ENCODE results near the gene GMDS. TPM values are rescaled to one million over a fixed set of nuclear protein-coding genes. Genes with fewer than 3 reads are reported as not detected.

The GMDS gene
- total and polyA plus RNA-seq, 2 donors (not counting 1 experiment from before 2014, with no cell fraction given): 12.7 to 34.5 TPM

DNA sequence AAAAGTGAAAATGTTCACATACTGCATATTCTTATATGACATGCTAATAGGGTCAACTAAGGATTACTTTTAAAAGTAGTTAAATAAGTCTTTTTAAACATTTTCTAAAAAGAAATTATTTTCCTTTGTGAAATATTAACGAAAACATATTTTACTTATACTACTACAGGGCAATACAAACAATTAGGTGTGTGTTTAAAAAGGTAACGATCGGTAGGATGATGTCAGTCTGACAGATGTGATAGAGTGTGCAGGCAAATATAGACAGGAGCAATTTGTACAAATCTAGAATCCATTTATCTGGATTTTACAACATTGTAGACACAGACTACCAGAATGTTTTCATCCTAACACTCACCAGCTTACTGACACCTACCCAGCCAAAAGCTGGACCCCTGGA, 378.2 kb downstream of the GMDS start:
- peaks cover 3% of the 10 kb centered on the region for H3K4me1 ChIP-seq (ENCODE audit: control insufficient read depth, extremely low read depth, insufficient read depth, low read length)
- no peak overlapping the region for H3K4me2 ChIP-seq (ENCODE audit: extremely low read depth, insufficient read depth, low read length)
- no peaks in the 10 kb centered on the region for H3K79me2 ChIP-seq (ENCODE audit: control insufficient read depth, insufficient read depth, low read length)
- TF ChIP-seq, protein P1, sequence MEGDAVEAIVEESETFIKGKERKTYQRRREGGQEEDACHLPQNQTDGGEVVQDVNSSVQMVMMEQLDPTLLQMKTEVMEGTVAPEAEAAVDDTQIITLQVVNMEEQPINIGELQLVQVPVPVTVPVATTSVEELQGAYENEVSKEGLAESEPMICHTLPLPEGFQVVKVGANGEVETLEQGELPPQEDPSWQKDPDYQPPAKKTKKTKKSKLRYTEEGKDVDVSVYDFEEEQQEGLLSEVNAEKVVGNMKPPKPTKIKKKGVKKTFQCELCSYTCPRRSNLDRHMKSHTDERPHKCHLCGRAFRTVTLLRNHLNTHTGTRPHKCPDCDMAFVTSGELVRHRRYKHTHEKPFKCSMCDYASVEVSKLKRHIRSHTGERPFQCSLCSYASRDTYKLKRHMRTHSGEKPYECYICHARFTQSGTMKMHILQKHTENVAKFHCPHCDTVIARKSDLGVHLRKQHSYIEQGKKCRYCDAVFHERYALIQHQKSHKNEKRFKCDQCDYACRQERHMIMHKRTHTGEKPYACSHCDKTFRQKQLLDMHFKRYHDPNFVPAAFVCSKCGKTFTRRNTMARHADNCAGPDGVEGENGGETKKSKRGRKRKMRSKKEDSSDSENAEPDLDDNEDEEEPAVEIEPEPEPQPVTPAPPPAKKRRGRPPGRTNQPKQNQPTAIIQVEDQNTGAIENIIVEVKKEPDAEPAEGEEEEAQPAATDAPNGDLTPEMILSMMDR (conservative IDR thresholded peaks at IDR 0.05 in 1 of 2, IDR thresholded peaks at IDR 0.05 in 1 of 2; ENCODE audit: low read depth in 1 of 2, low read length in 2 of 2): no peak
- no peak for TF ChIP-seq EZH2 (IDR thresholded peaks at IDR 0.05; ENCODE audit: low read length, missing control alignments)
- no peaks in the 10 kb centered on the region for H3K27me3 ChIP-seq (ENCODE audit: control insufficient read depth, insufficient read depth, low read length)
- no peak overlapping the region for H3K4me3 ChIP-seq (replicated peaks in 1 of 4; ENCODE audit: control extremely low read depth in 1 of 4, insufficient read depth in 1 of 4, low read depth in 3 of 4, low read length in 4 of 4)
- H3K9ac ChIP-seq (ENCODE audit: insufficient read depth, low read length): no peak overlapping the region
- DNase-seq (ENCODE audit: low read depth in 2 of 2): no peak
- H3K36me3 ChIP-seq (ENCODE audit: control insufficient read depth, insufficient read depth, low read length): no peaks in the 10 kb centered on the region
- H4K20me1 ChIP-seq (ENCODE audit: control insufficient read depth, extremely low read depth, insufficient read depth, low read length): no peaks in the 10 kb centered on the region
- H3K9me3 ChIP-seq (ENCODE audit: control insufficient read depth, insufficient read depth, low read depth, low read length): no peaks in the 10 kb centered on the region
- H3K27ac ChIP-seq (ENCODE audit: insufficient read depth, low read length): no peak overlapping the region
- no peak overlapping the region for H2AFZ ChIP-seq (ENCODE audit: low read length)

DNA sequence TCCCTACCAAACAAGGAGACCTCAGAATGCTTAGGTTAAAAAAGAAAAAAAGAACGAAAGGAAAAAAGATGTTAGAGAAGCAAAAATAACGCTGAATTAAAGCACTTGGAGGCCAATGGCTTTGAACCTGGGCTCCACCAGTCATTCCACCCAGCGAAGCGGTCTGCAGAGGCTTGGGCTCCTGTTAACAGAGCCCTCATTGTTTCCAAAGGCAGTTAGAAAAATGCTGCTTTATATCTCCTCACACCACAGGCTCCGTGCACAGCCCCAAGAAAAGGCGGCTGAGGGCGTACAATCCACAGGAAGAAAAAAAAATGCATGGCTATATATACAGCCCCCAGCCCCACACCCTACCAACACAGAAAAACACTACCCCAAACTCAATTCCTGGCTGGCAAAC, 379.8 kb downstream of the GMDS start:
- no peaks in the 10 kb centered on the region for H4K20me1 ChIP-seq (ENCODE audit: control insufficient read depth, extremely low read depth, insufficient read depth, low read length)
- no peak for DNase-seq (ENCODE audit: low read depth in 2 of 2)
- H3K4me3 ChIP-seq (replicated peaks in 1 of 4; ENCODE audit: control extremely low read depth in 1 of 4, insufficient read depth in 1 of 4, low read depth in 3 of 4, low read length in 4 of 4): no peak overlapping the region
- no peak overlapping the region for H3K9ac ChIP-seq (ENCODE audit: insufficient read depth, low read length)
- no peaks in the 10 kb centered on the region for H3K36me3 ChIP-seq (ENCODE audit: control insufficient read depth, insufficient read depth, low read length)
- no peaks in the 10 kb centered on the region for H3K79me2 ChIP-seq (ENCODE audit: control insufficient read depth, insufficient read depth, low read length)
- no peaks in the 10 kb centered on the region for H3K27me3 ChIP-seq (ENCODE audit: control insufficient read depth, insufficient read depth, low read length)
- no peak overlapping the region for H3K27ac ChIP-seq (ENCODE audit: insufficient read depth, low read length)
- no peak overlapping the region for H2AFZ ChIP-seq (ENCODE audit: low read length)
- H3K4me2 ChIP-seq (ENCODE audit: extremely low read depth, insufficient read depth, low read length): no peak overlapping the region
- H3K9me3 ChIP-seq (ENCODE audit: control insufficient read depth, insufficient read depth, low read depth, low read length): no peaks in the 10 kb centered on the region
- TF ChIP-seq, protein P1 (conservative IDR thresholded peaks at IDR 0.05 in 1 of 2, IDR thresholded peaks at IDR 0.05 in 1 of 2; ENCODE audit: low read depth in 1 of 2, low read length in 2 of 2): no peak
- no peak for TF ChIP-seq EZH2 (IDR thresholded peaks at IDR 0.05; ENCODE audit: low read length, missing control alignments)
- no peaks in the 10 kb centered on the region for H3K4me1 ChIP-seq (ENCODE audit: control insufficient read depth, extremely low read depth, insufficient read depth, low read length)

DNA sequence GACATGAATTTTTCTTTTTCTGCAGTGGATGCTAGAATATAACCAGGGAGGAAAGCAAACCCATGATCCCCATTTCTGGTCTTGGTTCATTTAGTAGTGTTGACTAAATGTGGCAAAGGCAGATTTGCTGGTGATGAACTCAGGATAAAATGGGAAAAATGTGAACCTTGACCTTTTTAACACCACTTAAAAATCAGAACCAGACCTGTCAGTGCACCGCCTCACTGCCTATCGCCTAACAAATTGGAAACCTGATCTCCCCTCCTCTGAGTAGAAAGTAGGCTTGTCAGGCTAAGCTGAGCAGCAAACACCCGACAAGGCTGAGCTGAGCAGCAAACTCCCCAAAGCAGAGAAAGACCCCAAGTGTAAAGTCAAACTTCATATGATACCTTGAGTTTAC, 380.9 kb downstream of the GMDS start:
- Histone ChIP-seq H3K4me2 (ENCODE audit: extremely low read depth, insufficient read depth, low read length) (no peak overlapping the region), H3K36me3 (ENCODE audit: control insufficient read depth, insufficient read depth, low read length) (no peaks in the 10 kb centered on the region), H4K20me1 (ENCODE audit: control insufficient read depth, extremely low read depth, insufficient read depth, low read length) (no peaks in the 10 kb centered on the region), H2AFZ (ENCODE audit: low read length) (no peak overlapping the region), H3K9me3 (ENCODE audit: control insufficient read depth, insufficient read depth, low read depth, low read length) (no peaks in the 10 kb centered on the region), H3K9ac (ENCODE audit: insufficient read depth, low read length) (no peak overlapping the region), H3K79me2 (ENCODE audit: control insufficient read depth, insufficient read depth, low read length) (no peaks in the 10 kb centered on the region), H3K27me3 (ENCODE audit: control insufficient read depth, insufficient read depth, low read length) (no peaks in the 10 kb centered on the region), H3K4me1 (ENCODE audit: control insufficient read depth, extremely low read depth, insufficient read depth, low read length) (no peaks in the 10 kb centered on the region), H3K4me3 (replicated peaks in 1 of 4; ENCODE audit: control extremely low read depth in 1 of 4, insufficient read depth in 1 of 4, low read depth in 3 of 4, low read length in 4 of 4) (no peak overlapping the region), H3K27ac (ENCODE audit: insufficient read depth, low read length) (no peak overlapping the region)
- peak in 1 of 2 donors; percentile 15 for DNase-seq (ENCODE audit: low read depth in 2 of 2)
- TF ChIP-seq, protein P1 (conservative IDR thresholded peaks at IDR 0.05 in 1 of 2, IDR thresholded peaks at IDR 0.05 in 1 of 2; ENCODE audit: low read depth in 1 of 2, low read length in 2 of 2): no peak
- no peak for TF ChIP-seq EZH2 (IDR thresholded peaks at IDR 0.05; ENCODE audit: low read length, missing control alignments)

Measured in fibroblast of lung (primary cell).